CD4-positive, alpha-beta T cell treated with Interleukin-21 for 1 hour (primary cell): ENCODE data around the gene TAGLN2.

Source experiments
- DNase-seq: peaks from one replicate; pipeline ENCODE4 v3.0.0-alpha.2; 2020

TAGLN2 gene

DNA sequence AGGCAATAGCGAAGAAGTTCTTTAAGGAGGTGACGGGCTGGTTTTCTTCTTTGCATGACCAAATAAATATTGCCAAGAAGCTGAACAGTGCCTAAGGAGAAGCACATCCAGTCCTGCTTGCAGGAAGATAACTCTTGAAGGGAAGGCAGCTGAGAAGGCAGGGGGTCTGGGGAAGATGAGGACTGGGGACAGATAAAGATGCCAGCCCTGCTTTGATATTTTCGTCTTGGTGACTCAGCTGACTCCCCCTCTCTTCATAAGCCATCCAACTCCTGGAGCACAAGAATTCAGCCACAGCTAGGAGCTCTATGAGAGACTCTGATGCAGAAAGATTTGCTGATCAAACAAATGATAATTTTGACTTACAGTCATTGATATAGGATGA is 28.8 kb downstream of the TAGLN2 start:
- no peak for DNase-seq

GRCh38 chr1:159895836-159896545 is 29.3 kb downstream of the TAGLN2 start:
- DNase-seq, result no peak

DNA sequence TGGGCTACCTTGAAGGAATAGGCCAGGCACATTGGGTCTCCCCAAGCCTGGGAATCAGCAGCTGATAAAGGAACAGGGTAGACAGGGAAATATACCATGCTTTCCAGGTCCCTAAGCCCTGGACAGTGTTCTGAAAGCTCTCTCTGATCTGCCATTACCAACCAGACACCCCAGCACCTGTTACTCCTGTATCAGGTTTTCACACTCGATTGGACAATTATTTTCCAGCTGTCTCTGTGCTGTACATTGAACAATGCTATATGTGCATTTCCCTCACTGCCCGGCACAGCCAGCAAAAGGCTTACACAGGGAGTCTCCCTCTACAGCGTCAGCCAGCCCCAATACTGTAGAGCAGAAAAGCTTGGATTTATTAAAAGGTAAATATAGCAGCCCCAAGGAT is 30.0 kb downstream of the TAGLN2 start:
- DNase-seq, result no peak

GRCh38 chr1:159892944-159893343 is 32.4 kb downstream of the TAGLN2 start:
- no peak for DNase-seq

DNA sequence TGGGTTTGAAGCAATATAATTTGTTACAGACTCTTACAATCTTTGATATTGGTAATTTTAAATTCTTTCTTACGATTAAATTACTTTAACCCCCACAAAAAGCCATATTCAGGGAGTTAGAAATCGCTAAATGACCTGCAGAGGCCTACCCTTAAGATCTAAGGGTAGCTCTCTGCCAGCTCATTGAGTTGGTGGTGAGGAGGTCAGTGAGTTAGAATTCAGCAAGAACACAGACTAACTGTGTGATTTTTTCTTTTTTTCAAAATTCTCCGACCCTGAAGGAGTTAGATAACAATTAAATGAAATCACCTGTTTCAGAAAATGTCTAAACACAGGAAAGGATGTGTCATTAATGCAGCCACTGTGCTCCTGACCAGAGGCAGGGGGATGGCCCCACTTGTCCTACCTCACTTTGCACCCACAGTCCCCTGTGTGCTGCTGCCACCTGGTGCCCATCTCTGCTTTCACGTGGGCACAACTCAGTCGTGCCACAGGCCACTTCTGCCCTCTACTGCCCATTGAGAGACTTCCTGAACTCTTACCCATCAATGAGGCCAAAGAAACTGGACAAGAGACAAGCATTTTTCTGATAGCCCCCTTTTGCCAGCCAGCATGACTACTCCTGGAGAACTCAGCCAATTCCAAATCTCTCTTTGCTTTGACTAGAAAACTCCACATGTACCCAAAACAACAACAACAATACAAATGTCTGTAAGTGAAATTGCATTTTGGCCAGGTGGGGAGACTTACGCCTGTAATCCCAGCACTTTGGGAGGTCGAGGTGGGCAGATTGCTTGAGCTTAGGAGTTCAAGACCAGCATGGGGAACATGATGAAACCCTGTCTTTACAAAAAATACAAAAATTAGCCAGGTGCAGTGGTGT is 33.8 kb downstream of the TAGLN2 start:
- DNase-seq, result peak; percentile 86

GRCh38 chr1:159890390-159890789 is 34.9 kb downstream of the TAGLN2 start:
- DNase-seq, result no peak

GRCh38 chr1:159889821-159890252 is 35.5 kb downstream of the TAGLN2 start:
- no peak for DNase-seq

DNA sequence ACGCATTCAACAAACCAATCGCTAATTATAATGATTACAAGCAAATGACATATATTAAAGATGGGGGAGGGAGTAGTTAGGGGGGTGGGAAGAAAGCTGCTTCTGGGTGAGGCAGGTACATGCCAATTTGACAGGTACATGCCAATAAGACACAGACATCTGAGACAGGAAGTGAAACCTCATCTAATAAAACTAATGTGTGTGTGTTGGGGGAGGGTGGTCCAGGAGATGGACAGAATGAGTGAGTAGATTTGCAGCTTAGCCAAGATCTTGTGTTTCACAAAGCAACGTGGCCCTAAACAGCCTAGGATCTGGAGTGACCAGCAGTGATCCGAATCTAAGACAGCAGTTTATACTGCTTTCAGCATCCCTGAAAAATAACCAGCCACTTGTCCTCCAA is 36.1 kb downstream of the TAGLN2 start:
- DNase-seq, result no peak

- DNase-seq, result no peak
Measured at GRCh38 chr1:159884296-159884695, 41.0 kb downstream of the TAGLN2 start.

GRCh38 chr1:159883134-159883533 is 42.2 kb downstream of the TAGLN2 start:
- no peak for DNase-seq

- DNase-seq, result no peak
Measured at GRCh38 chr1:159882527-159882862, 42.8 kb downstream of the TAGLN2 start.

DNA sequence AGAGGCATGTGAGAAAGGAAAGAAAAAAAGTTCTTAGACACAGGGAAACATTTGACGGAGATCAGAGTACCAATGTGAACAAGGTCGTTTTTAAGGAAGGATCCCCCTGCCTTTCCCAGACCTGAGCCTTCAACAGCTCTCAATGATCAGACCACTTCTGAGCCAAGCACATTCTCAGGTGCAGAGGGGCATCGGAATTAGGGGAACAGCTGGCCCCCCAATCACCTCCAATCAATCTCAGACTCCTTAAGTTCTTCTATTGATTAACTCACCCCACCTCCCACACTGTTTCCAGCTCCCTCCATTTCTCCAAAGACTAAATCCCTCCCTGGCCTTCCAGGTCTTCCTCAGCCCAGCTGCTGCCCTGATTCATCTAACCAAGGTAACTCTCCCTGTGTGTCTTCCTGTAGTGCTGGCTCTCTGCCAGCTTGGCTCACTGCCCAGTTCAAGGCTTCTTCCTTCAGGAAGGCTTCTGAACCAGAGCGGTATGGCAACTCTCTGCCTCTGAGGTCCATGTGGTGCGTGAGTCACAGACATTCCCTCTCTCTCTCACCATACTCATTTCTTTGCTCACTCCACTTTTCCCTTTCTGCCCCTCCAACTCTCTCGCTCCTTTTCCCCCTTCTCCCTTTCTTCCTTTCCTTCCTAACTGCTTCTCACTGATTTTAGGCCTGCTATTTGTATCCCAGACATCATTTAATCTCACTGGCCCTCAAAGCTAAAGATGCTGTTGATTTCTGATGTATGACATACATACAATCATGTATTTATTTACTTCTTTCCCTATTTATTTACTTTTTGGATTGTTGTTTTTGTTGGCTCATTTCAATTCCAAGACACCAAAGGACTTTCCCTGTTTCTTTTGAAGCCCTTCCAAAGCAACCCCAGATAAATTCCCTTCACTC is 43.4 kb downstream of the TAGLN2 start:
- peak; percentile 46 for DNase-seq

DNA sequence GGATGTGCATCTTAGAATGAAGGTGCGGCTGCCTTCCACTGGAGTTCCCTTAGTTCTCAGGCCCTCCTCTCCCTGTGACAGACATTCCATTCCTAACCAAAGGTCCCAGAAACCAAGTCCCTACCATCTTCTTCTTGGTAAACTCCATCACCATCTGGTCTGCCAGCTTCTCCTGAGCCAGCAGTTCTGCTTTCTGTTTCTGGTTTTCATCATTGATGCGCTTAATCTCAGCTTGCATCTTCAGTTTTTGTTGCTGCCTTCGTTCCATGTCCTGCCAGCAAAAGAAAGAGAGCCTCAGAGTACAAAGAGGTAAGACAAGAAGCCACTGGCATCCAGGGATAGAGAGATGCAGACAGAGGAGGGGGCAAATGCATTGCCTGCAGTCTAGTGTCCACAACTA is 44.9 kb downstream of the TAGLN2 start:
- no peak for DNase-seq

DNA sequence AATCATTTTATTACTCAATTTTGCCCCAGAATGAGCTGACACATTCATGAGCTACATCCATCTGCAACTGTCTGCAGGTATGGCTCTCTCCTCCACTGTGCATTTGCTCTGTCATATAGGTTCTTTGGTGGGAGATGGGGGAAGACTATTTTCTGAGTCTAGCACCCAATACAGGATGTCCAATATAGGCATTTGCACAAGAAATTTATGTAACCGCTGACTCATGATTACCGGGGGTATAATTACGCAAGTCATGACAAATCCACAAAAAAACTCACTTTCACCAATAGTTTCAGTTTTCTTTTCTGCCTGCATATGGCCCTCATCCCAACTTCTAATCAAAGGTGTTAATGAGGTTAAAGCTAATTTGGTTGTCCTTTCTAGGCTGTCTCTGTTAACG is 45.3 kb downstream of the TAGLN2 start:
- no peak for DNase-seq

GRCh38 chr1:159879136-159879535 is 46.2 kb downstream of the TAGLN2 start:
- DNase-seq, result no peak

DNA sequence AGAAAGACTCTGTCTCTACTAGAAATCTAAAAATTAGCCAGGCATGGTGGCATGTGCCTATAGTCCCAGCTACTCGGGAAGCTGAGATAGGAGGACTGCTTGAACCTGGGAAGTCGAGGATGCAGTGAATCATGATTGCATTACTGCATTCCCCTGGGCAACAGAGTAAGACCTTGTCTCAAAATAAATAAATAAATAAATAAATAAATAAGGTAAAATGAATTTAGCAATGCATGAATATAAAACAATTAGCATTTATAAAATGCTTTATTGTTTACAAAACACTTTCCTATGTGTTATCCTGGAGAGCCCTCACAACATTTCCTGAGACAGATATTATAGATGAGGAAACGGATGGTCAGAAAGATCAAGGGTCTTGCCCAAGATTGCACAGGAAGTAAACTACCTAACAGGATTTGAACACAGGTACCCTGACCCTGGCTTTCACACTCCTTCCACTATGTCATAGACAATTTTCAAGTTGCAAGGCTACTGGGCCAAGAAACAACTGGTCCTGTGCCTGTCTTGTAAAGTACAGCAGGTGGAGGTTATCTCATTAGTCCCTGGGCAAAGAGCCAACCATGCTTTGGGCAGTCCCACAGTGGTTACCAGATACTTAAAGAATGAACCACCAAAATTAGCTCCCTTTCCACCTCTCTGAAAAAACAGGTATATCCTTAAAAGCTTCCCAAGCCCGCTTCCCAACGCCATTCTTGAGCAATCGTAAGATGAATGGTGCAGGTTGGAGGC is 47.4 kb downstream of the TAGLN2 start:
- DNase-seq, result no peak

GRCh38 chr1:159873530-159874143 is 51.7 kb downstream of the TAGLN2 start:
- DNase-seq, result no peak

- no peak for DNase-seq
Measured at GRCh38 chr1:159872891-159873290, 52.4 kb downstream of the TAGLN2 start.

DNA sequence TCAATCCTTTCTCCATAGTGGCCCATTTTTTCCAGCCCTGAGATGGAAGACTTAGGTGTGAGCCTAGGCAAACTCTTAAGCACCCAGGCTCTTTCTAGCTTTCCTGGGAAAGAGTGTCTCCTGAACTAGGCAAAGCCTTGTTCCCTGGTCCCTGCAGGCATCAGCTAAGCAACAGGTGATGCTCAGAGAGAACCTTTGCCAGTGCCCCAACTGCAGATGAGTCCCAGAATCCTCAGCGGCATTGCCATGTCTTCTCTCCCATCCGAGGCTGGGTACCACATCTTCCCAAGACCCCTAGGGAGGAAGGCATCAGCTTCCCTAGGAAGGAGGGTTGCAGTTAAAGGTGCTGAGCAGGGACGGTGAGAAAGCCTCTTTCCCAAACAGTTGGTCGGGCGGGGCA is 54.6 kb downstream of the TAGLN2 start:
- no peak for DNase-seq

DNA sequence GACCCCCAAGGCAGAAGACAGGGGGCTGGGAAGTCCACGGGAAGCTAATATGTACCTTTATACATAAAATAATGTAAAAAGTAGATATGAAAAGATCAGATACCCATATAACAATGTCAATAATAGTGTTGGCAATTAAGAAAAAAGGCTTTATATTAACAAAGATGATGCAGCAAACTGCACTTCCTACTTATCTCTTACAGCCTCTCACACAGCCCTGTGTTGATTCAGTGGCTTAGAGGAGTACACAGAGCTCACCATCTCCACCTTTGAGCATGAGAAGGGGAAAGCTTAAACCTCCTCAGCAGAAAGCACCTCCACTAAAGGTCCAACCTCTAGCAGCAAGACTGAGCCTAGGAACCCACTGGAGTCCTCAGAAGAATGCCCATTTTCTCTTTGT is 55.7 kb downstream of the TAGLN2 start:
- DNase-seq, result no peak

DNA sequence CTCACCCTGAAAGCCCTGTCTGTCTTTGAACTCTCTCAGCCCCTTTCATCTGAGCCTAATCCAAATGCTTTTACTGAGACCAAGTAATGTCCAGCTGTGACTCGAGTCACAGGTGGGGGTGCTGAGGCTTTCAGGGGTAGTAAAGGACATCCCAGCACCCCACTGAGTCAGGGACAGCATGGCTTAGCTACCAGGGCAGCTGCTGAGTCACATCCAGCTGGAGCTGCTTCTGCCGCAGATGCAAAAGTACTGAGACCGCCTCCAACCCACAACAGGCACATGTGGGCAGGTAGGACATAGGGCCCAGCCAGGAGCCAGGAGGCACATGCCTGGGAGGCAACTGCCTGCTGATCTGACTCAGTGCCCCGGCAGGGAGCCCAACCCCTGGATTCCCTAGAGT is 56.1 kb downstream of the TAGLN2 start:
- DNase-seq, result no peak

DNA sequence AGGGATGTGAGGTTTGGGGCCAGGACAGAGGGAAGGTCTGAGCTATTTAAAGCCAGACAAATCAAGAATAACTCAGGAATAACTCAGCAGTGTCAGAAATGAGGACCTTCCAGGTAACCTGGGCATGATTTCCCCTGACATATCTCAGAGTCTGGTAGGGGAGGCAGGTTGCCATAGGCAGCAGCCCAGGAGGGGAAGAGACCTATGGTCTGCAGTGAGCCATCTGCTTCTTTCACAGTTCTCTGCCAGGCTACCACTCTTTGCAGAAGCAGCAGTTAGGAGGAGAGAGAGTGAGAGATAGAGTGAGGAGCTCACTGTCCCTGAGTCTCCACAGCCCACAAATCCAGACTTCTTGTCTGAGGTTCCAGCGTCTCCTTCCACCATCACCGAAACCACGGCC is 56.5 kb downstream of the TAGLN2 start:
- no peak for DNase-seq
